Esophagus squamous epithelium (tissue), 5 donors: ENCODE measurements around the gene RAB3GAP1. TPM values are rescaled to one million over a fixed set of nuclear protein-coding genes. Genes with fewer than 3 reads are reported as not detected.
"Not testable (repeated sequence)": the region's sequence is repeated elsewhere in the genome, so short reads cannot be mapped to it uniquely, and the experiment has no call there.

Experiments
- DNase-seq: peaks from one replicate; lab custom pipeline; 2025; lab: John Stamatoyannopoulos, UW
- H3K27ac ChIP-seq, 4 donors: fragments of 200-600 bp; sonication (generic); one replicate each; pipeline ENCODE4 v1.5.1; 2016 to 2019; ENCODE audit warnings: mild to moderate bottlenecking in 1 of 4
- H3K27me3 ChIP-seq, 4 donors: fragments of 200-600 bp; sonication (generic); 1 replicate in 3 of 4; 2 replicates in 1 of 4; pipeline versions ENCODE4 v1.5.1 to v1.6.0; 2017 to 2021; ENCODE audit warnings: antibody characterized with exemption in 1 of 4
- H3K36me3 ChIP-seq, 3 donors: fragments of 200-600 bp; sonication (generic); one replicate each; pipeline ENCODE4 v1.5.1; 2016 to 2019
- H3K4me1 ChIP-seq, 3 donors: fragments of 200-600 bp; sonication (generic); one replicate each; pipeline ENCODE4 v1.5.1; 2017 to 2019
- H3K4me3 ChIP-seq, 4 donors: fragments of 200-600 bp; sonication (generic); 1 replicate in 3 of 4; 2 replicates in 1 of 4; pipeline ENCODE4 v1.5.1; 2016 to 2019; ENCODE audit warnings: mild to moderate bottlenecking in 2 of 4, moderate library complexity in 1 of 4
- H3K9me3 ChIP-seq, 3 donors: fragments of 200-600 bp; sonication (generic); one replicate each; pipeline ENCODE4 v1.5.1; 2016 to 2019
- POLR2A ChIP-seq, 4 donors: fragments of 450-650 bp; IDR thresholded peaks; one replicate each; pipeline ENCODE4 v1.6.1; 2017; ENCODE audit warnings: antibody characterized with exemption in 4 of 4, mild to moderate bottlenecking in 4 of 4, moderate library complexity in 3 of 4
- WGBS, 2 donors: methylation state at CpG; one replicate each; pipeline ENCODE4 v1.1.5; 2018; 5-methylcytosine and 5-hydroxymethylcytosine counted together
- intact Hi-C: fragments of 100-400 bp; cut with DNase I; formaldehyde crosslinking; loops from one replicate; pipeline ENCODE4 v1.15.0; 2022
- total RNA-seq, 4 donors: library from RNA; depleted of rRNA; stranded (reverse); fragments of >200 nt; gene quantifications; one replicate each; pipeline ENCODE4 v1.1.0, GENCODE V29; 2016
- TF ChIP-seq, protein P1 (sequence below), 6 experiments: fragments of 450-650 bp in 4 of 6; fragments of 200-600 bp in 2 of 6; sonication (generic) in 2 of 6; IDR thresholded peaks; one replicate each; pipeline ENCODE4 v1.5.1; 2016 to 2019; ENCODE audit warnings: antibody characterized with exemption in 6 of 6, mild to moderate bottlenecking in 4 of 6, moderate library complexity in 4 of 6
- donor health status: DM: yes; HTN: yes; CAD: no.

Gene RAB3GAP1
- total RNA-seq, 4 donors from 2014 or later, result 25.5 to 49.4 (median 35.1) TPM

DNA sequence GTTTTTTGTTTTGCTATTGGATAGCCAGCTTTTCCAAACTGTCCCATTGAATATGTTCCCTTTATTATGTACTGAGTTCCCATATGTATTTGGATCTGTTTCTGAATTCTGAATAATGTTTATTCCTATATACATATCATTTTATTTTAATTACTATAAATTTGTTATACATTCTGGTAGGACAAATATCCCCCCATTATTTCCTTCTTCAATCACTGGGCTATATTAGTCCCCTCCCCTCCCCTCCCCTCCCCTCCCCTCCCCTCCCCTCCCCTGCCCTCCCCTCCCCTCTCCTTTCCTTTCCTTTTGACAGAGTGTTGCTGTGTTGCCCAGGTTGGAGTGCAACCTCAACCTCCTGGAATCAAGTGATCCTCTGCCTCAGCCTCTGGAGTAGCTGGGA, 26.3 kb downstream of the RAB3GAP1 start:
- Histone ChIP-seq H3K27ac (no peak overlapping the region), H3K36me3 (peaks cover 0 to 24% (median 0%) of the 10 kb centered on the region in 3 donors), H3K4me1 (peaks cover 0 to 17% (median 0%) of the 10 kb centered on the region in 3 donors), H3K9me3 (no peaks in the 10 kb centered on the region), H3K4me3 (no peak overlapping the region), H3K27me3 (no peaks in the 10 kb centered on the region)
- intact Hi-C loops, result no loop called here
- TF ChIP-seq, protein P1, sequence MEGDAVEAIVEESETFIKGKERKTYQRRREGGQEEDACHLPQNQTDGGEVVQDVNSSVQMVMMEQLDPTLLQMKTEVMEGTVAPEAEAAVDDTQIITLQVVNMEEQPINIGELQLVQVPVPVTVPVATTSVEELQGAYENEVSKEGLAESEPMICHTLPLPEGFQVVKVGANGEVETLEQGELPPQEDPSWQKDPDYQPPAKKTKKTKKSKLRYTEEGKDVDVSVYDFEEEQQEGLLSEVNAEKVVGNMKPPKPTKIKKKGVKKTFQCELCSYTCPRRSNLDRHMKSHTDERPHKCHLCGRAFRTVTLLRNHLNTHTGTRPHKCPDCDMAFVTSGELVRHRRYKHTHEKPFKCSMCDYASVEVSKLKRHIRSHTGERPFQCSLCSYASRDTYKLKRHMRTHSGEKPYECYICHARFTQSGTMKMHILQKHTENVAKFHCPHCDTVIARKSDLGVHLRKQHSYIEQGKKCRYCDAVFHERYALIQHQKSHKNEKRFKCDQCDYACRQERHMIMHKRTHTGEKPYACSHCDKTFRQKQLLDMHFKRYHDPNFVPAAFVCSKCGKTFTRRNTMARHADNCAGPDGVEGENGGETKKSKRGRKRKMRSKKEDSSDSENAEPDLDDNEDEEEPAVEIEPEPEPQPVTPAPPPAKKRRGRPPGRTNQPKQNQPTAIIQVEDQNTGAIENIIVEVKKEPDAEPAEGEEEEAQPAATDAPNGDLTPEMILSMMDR (IDR thresholded peaks at IDR 0.05), result no peak
- TF ChIP-seq POLR2A (IDR thresholded peaks at IDR 0.05), result no peak
- no peak for DNase-seq

DNA sequence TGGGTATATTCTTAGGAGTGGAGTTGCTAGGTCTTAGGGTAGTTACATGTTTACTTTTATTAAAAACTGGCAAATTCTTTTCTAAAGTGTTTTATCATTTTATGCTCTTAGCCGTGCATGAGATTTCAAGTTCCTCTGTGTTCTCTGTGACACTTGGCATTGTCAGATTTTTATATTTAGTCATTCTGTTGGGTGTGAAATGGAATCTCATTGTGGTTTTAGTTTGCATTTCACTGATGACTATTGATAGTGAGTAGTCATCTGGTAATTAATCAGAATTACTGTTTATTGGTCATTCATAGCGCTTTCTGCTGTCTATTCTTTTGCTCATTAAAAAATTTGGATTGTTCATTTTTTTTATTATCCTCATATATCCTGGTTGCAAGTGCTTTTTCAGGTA, 34.1 kb downstream of the RAB3GAP1 start:
- H3K27ac ChIP-seq, result no peak overlapping the region
- intact Hi-C loops, result no loop called here
- TF ChIP-seq POLR2A (IDR thresholded peaks at IDR 0.05), result no peak
- TF ChIP-seq, protein P1 (IDR thresholded peaks at IDR 0.05), result no peak
- no peaks in the 10 kb centered on the region for H3K9me3 ChIP-seq
- peaks cover 0 to 30% (median 0%) of the 10 kb centered on the region in 3 donors for H3K36me3 ChIP-seq
- no peak for DNase-seq
- no peaks in the 10 kb centered on the region for H3K4me1 ChIP-seq
- H3K4me3 ChIP-seq, result no peak overlapping the region
- no peaks in the 10 kb centered on the region for H3K27me3 ChIP-seq
- 82 to 85% methylated on average over 2 of the region's 2 CpGs for WGBS, 2 donors

DNA sequence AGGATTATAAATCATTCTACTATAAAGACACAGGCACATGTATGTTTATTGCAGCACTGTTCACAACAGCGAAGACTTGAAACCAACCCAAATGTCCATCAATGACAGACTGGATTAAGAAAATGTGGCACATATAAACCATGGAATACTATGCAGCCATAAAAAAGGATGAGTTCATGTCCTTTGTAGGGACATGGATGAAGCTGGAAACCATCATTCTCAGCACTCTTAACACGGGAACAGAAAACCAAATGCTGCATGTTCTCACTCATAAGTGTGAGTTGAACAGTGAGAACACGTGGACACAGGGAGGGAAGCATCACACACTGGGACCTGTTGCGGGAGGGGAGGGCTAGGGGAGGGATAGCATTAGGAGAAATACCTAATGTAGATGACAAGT, 37.5 kb downstream of the RAB3GAP1 start:
- H3K27ac ChIP-seq, H3K4me3 ChIP-seq, H3K9me3 ChIP-seq, DNase-seq, H3K27me3 ChIP-seq, H3K4me1 ChIP-seq, intact Hi-C loops: not testable (repeated sequence)
- 99 to 100% methylated on average over 4 of the region's 4 CpGs for WGBS, 2 donors
- H3K36me3 ChIP-seq, result peaks cover 0 to 43% (median 4%) of the 10 kb centered on the region in 3 donors

DNA sequence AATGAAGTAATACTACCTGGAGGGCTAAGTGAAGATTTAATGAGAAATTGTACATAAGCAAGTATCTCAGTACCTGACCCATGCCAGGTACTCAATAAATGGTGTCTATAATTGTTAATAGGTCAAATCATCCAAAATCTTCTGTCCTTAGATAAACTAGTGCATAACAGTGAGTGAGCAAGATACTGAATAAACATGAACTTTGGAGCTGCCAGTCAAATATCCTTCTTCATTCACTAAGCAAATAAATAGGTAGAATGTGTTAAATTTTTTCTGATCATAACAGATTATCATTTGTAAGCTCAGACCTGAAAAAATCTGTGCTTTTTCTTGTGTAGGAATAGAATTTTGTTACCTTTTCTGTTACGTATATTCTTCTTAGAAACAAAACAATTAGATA, 39.6 kb downstream of the RAB3GAP1 start:
- no peak for TF ChIP-seq POLR2A (IDR thresholded peaks at IDR 0.05)
- TF ChIP-seq, protein P1 (IDR thresholded peaks at IDR 0.05), result no peak
- H3K4me1 ChIP-seq, result no peaks in the 10 kb centered on the region
- intact Hi-C loops, result no loop called here
- peaks cover 0 to 63% (median 4%) of the 10 kb centered on the region in 3 donors for H3K36me3 ChIP-seq
- no peak overlapping the region for H3K4me3 ChIP-seq
- WGBS, 2 donors, result 97 to 100% methylated on average over 1 of the region's 1 CpG
- H3K9me3 ChIP-seq, result no peaks in the 10 kb centered on the region
- DNase-seq, result no peak
- H3K27ac ChIP-seq, result no peak overlapping the region
- H3K27me3 ChIP-seq, result no peaks in the 10 kb centered on the region

DNA sequence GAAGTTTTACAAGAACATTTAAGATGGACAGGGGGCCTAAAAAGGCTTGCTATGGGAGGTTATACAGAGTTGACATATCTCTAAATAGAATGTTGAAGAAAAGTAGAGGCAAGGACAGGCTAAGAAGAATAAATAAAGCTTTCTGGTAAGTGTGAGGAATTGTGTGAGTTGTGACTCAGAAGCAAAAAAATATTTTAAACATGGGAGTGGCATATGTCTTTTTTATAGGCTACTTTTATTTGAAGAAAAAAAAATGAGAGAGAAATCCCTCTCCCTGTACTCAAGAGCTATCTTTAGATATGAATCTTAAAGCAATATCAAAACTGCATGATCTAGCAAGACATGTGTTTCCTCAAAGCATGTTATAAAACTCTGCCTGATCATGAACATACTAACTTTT, 41.1 kb downstream of the RAB3GAP1 start:
- Histone ChIP-seq H3K4me3 (no peak overlapping the region), H3K36me3 (peaks cover 0 to 68% (median 4%) of the 10 kb centered on the region in 3 donors), H3K4me1 (no peaks in the 10 kb centered on the region), H3K9me3 (no peaks in the 10 kb centered on the region), H3K27ac (no peak overlapping the region), H3K27me3 (no peaks in the 10 kb centered on the region)
- intact Hi-C loops, result no loop called here
- no peak for DNase-seq
- no peak for TF ChIP-seq POLR2A (IDR thresholded peaks at IDR 0.05)
- TF ChIP-seq, protein P1 (IDR thresholded peaks at IDR 0.05), result no peak
